ENCODE data around the gene ZNF726. TPM values are rescaled to one million over a fixed set of nuclear protein-coding genes. Genes with fewer than 3 reads are reported as not detected.
"Not testable (repeated sequence)": the region's sequence is repeated elsewhere in the genome, so short reads cannot be mapped to it uniquely, and the experiment has no call there.

Gene ZNF726
- total RNA-seq, 1 donor from 2014 or later, result 0.30 TPM

- no peak overlapping the region for H3K4me3 ChIP-seq
- H3K27me3 ChIP-seq (ENCODE audit: low read depth), result peaks cover 54% of the 10 kb centered on the region
- H3K4me1 ChIP-seq, result peaks cover 9% of the 10 kb centered on the region
- H3K36me3 ChIP-seq, result no peaks in the 10 kb centered on the region
- intact Hi-C loops (cut with micrococcal nuclease), result loop anchor here (2.0 kb wide), 1 partner anchor 97 kb away; no protein-coding TSS in a partner anchor
- H3K9me3 ChIP-seq (replicated peaks), result no peaks in the 10 kb centered on the region
- TF ChIP-seq CTCF (IDR thresholded peaks at IDR 0.05; ENCODE audit: borderline replicate concordance), result no peak
- H3K27ac ChIP-seq (replicated peaks), result no peak overlapping the region
- no peak for DNase-seq
Observed at GRCh38 chr19:23969630-23970029, 54.9 kb downstream of the ZNF726 start.

- no peak for TF ChIP-seq CTCF (IDR thresholded peaks at IDR 0.05; ENCODE audit: borderline replicate concordance)
- peak overlapping the region; percentile 45 for H3K4me3 ChIP-seq
- H3K27ac ChIP-seq (replicated peaks), result no peak overlapping the region
- H3K9me3 ChIP-seq (replicated peaks), result no peaks in the 10 kb centered on the region
- no peak for DNase-seq
- peaks cover 50% of the 10 kb centered on the region for H3K27me3 ChIP-seq (ENCODE audit: low read depth)
- intact Hi-C loops (cut with micrococcal nuclease), result no loop called here
- no peaks in the 10 kb centered on the region for H3K36me3 ChIP-seq
- peaks cover 9% of the 10 kb centered on the region for H3K4me1 ChIP-seq
Observed at GRCh38 chr19:23971598-23971997, 56.9 kb downstream of the ZNF726 start.

GRCh38 chr19:23972161-23972560 lies 57.5 kb downstream of the ZNF726 start:
- DNase-seq, result no peak
- TF ChIP-seq CTCF (IDR thresholded peaks at IDR 0.05; ENCODE audit: borderline replicate concordance), result no peak
- Histone ChIP-seq H3K4me1 (peaks cover 9% of the 10 kb centered on the region), H3K27ac (replicated peaks) (no peak overlapping the region), H3K36me3 (no peaks in the 10 kb centered on the region), H3K4me3 (peak overlapping the region; percentile 45), H3K27me3 (ENCODE audit: low read depth) (peaks cover 49% of the 10 kb centered on the region), H3K9me3 (replicated peaks) (no peaks in the 10 kb centered on the region)
- intact Hi-C loops (cut with micrococcal nuclease), result no loop called here

GRCh38 chr19:23974941-23975340 lies 60.3 kb downstream of the ZNF726 start:
- peaks cover 9% of the 10 kb centered on the region for H3K4me1 ChIP-seq
- no peak for DNase-seq
- H3K27me3 ChIP-seq (ENCODE audit: low read depth), result peaks cover 30% of the 10 kb centered on the region
- H3K27ac ChIP-seq (replicated peaks), result no peak overlapping the region
- no peak overlapping the region for H3K4me3 ChIP-seq
- no peak for TF ChIP-seq CTCF (IDR thresholded peaks at IDR 0.05; ENCODE audit: borderline replicate concordance)
- H3K9me3 ChIP-seq (replicated peaks), result no peaks in the 10 kb centered on the region
- intact Hi-C loops (cut with micrococcal nuclease), result no loop called here
- no peaks in the 10 kb centered on the region for H3K36me3 ChIP-seq

GRCh38 chr19:23976631-23977030 lies 61.9 kb downstream of the ZNF726 start:
- DNase-seq; H3K4me1 ChIP-seq; H3K36me3 ChIP-seq; H3K9me3 ChIP-seq (replicated peaks); H3K4me3 ChIP-seq; intact Hi-C loops (cut with micrococcal nuclease); H3K27ac ChIP-seq (replicated peaks): not testable (repeated sequence)
- peaks cover 14% of the 10 kb centered on the region for H3K27me3 ChIP-seq (ENCODE audit: low read depth)

- H3K27me3 ChIP-seq (ENCODE audit: low read depth); intact Hi-C loops (cut with micrococcal nuclease); H3K4me1 ChIP-seq; H3K9me3 ChIP-seq (replicated peaks); H3K27ac ChIP-seq (replicated peaks); DNase-seq; H3K4me3 ChIP-seq; H3K36me3 ChIP-seq: not testable (repeated sequence)
Observed at GRCh38 chr19:23977256-23977655, 62.6 kb downstream of the ZNF726 start.

GRCh38 chr19:23978068-23978467 lies 63.4 kb downstream of the ZNF726 start:
- no peak for DNase-seq
- intact Hi-C loops (cut with micrococcal nuclease), result no loop called here
- Histone ChIP-seq H3K27me3 (ENCODE audit: low read depth) (peaks cover under 1% of the 10 kb centered on the region), H3K4me3 (no peak overlapping the region), H3K4me1 (no peaks in the 10 kb centered on the region), H3K36me3 (no peaks in the 10 kb centered on the region), H3K9me3 (replicated peaks) (no peaks in the 10 kb centered on the region), H3K27ac (replicated peaks) (no peak overlapping the region)
- no peak for TF ChIP-seq CTCF (IDR thresholded peaks at IDR 0.05; ENCODE audit: borderline replicate concordance)
